Panc1 (cell line): ENCODE data around the gene OR2H1. TPM values are rescaled to one million over a fixed set of nuclear protein-coding genes. Genes with fewer than 3 reads are reported as not detected.

Source experiments
- ATAC-seq: fragments of 200-7000 bp; cut with Tn5 transposase; 2 replicates; pipeline ENCODE4 v1.9.1; 2020; ENCODE audit warnings: mild to moderate bottlenecking, moderate library complexity
- BruUV-seq: library from RNA; stranded (reverse); fragments of 400-500 nt; replicated peaks from 2 replicates; lab custom pipeline; 2021; lab: Mats Ljungman, UMichigan
- CTCF ChIA-PET: fragments of 300-600 bp; sonication (Branson Sonifier 250); formaldehyde crosslinking; loops from one replicate; lab custom pipeline; 2022; ENCODE audit warnings: antibody characterized with exemption; lab: Charles Lee
- POLR2A ChIA-PET: fragments of 300-600 bp; sonication (Branson Sonifier 250); formaldehyde crosslinking; loops from one replicate; lab custom pipeline; 2022; ENCODE audit warnings: antibody characterized with exemption; lab: Charles Lee
- DNase-seq: peaks from one replicate; pipeline ENCODE4 v3.0.0-alpha.2; 2010; ENCODE audit warnings: low read depth, low spot score
- H3K27ac ChIP-seq: 2 replicates; pipeline ENCODE4 v1.5.1; 2011; ENCODE audit warnings: mild to moderate bottlenecking, low read length, inconsistent platforms
- H3K27me3 ChIP-seq: fragments of 200-500 bp; sonication (Bioruptor generic); 2 replicates; pipeline ENCODE4 v1.6.0; 2014; ENCODE audit warnings: low read length, inconsistent platforms; ENCODE audit not compliant: control insufficient read depth, insufficient read depth
- H3K36me3 ChIP-seq: fragments of 200-500 bp; sonication (Bioruptor generic); 2 replicates; pipeline ENCODE4 v1.5.1; 2014; ENCODE audit warnings: inconsistent platforms, mild to moderate bottlenecking, low read length, moderate library complexity; ENCODE audit not compliant: control insufficient read depth, insufficient read depth
- H3K4me1 ChIP-seq: 2 replicates; pipeline ENCODE4 v1.5.1; 2011; ENCODE audit warnings: inconsistent platforms, mild to moderate bottlenecking, low read length, moderate library complexity; ENCODE audit not compliant: control insufficient read depth, insufficient read depth
- H3K4me3 ChIP-seq, 2 experiments: 2 replicates each; pipeline ENCODE4 v1.5.1; 2011 to 2012; ENCODE audit warnings: low read depth in 2 of 2, low read length in 2 of 2, mild to moderate bottlenecking in 2 of 2, inconsistent platforms in 1 of 2, moderate library complexity in 1 of 2
- H3K9me3 ChIP-seq: fragments of 200-500 bp; sonication (Bioruptor generic); 2 replicates; pipeline ENCODE4 v1.5.1; 2014; ENCODE audit warnings: low read depth, mild to moderate bottlenecking, inconsistent platforms, low read length, moderate library complexity; ENCODE audit not compliant: control insufficient read depth, insufficient read depth
- POLR2AphosphoS5 ChIP-seq: IDR thresholded peaks from 2 replicates; pipeline ENCODE4 v1.6.1; 2012; ENCODE audit warnings: mild to moderate bottlenecking, low read depth, low read length, moderate library complexity
- SIN3A ChIP-seq: IDR thresholded peaks from 2 replicates; pipeline ENCODE4 v1.6.1; 2012; ENCODE audit warnings: low read depth, mild to moderate bottlenecking, low read length, moderate library complexity, borderline replicate concordance; ENCODE audit not compliant: insufficient read depth
- TCF7L2 ChIP-seq: IDR thresholded peaks from 2 replicates; pipeline ENCODE4 v1.6.1; 2011; ENCODE audit warnings: mild to moderate bottlenecking, low read depth, low read length, inconsistent platforms
- in situ Hi-C: cut with HindIII; loops from 2 replicates; pipeline ENCODE4 v1.10.0; 2016; ENCODE audit warnings: low sequenced_read_pairs, low pct_unique_long_range_greater_than_20kb
- intact Hi-C: fragments of 100-400 bp; cut with micrococcal nuclease; formaldehyde crosslinking; loops from one replicate; pipeline ENCODE4 v1.10.0; 2022; ENCODE audit not compliant: unreplicated experiment
- total RNA-seq: library from RNA; stranded (reverse); gene quantifications from one replicate; pipeline ENCODE4 v1.2.1, GENCODE V29; 2021; ENCODE audit not compliant: unreplicated experiment
- TF ChIP-seq, protein P1 (sequence below): fragments of 450-650 bp; IDR thresholded peaks from 2 replicates; pipeline ENCODE4 v1.5.1; 2017; ENCODE audit warnings: mild to moderate bottlenecking
- TF ChIP-seq, protein P2 (sequence below), 2 experiments: IDR thresholded peaks; 2 replicates each; pipeline ENCODE4 v1.6.1; 2011 to 2012; ENCODE audit warnings: low read depth in 2 of 2, control low read depth in 1 of 2, low read length in 1 of 2, mild to moderate bottlenecking in 1 of 2, moderate library complexity in 1 of 2; ENCODE audit not compliant: insufficient read depth in 1 of 2

Gene OR2H1
- total RNA-seq, 1 experiment from 2014 or later, result not detected

DNA sequence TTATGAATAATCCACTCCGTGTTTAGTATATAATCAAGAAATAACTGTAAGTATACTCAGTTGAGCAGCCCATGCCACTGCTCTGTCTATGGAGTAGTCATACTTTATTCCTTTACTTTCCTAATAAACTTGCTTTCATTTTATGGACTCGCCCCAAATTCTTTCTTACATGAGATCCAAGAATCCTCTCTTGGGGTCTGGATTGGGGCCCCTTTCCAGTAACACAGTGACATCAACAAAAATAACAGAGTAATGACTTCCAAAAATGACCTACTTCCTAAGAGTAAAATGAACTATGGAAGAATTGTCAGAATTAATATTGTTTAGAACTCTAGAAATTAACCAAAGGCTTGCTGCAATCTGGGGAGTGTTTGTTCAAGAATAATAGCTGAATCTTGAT is 8.8 kb downstream of the OR2H1 start:
- CTCF ChIA-PET, result no interaction called here
- BruUV-seq, result no TSS peak
- H3K27ac ChIP-seq, result no peak overlapping the region

GRCh38 chr6:29466241-29466640 is 9.3 kb downstream of the OR2H1 start:
- Histone ChIP-seq H3K27ac (no peak overlapping the region), H3K36me3 (no peaks in the 10 kb centered on the region), H3K4me1 (no peaks in the 10 kb centered on the region), H3K4me3 (no peak overlapping the region), H3K9me3 (no peaks in the 10 kb centered on the region), H3K27me3 (peaks cover 11% of the 10 kb centered on the region)
- in situ Hi-C loops (no loop called here), intact Hi-C loops (no loop called here)
- BruUV-seq, result no TSS peak
- TF ChIP-seq SIN3A, result no peak
- TF ChIP-seq, protein P1, sequence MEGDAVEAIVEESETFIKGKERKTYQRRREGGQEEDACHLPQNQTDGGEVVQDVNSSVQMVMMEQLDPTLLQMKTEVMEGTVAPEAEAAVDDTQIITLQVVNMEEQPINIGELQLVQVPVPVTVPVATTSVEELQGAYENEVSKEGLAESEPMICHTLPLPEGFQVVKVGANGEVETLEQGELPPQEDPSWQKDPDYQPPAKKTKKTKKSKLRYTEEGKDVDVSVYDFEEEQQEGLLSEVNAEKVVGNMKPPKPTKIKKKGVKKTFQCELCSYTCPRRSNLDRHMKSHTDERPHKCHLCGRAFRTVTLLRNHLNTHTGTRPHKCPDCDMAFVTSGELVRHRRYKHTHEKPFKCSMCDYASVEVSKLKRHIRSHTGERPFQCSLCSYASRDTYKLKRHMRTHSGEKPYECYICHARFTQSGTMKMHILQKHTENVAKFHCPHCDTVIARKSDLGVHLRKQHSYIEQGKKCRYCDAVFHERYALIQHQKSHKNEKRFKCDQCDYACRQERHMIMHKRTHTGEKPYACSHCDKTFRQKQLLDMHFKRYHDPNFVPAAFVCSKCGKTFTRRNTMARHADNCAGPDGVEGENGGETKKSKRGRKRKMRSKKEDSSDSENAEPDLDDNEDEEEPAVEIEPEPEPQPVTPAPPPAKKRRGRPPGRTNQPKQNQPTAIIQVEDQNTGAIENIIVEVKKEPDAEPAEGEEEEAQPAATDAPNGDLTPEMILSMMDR, result no peak
- TF ChIP-seq POLR2AphosphoS5, result no peak
- no peak for TF ChIP-seq TCF7L2
- TF ChIP-seq, protein P2, sequence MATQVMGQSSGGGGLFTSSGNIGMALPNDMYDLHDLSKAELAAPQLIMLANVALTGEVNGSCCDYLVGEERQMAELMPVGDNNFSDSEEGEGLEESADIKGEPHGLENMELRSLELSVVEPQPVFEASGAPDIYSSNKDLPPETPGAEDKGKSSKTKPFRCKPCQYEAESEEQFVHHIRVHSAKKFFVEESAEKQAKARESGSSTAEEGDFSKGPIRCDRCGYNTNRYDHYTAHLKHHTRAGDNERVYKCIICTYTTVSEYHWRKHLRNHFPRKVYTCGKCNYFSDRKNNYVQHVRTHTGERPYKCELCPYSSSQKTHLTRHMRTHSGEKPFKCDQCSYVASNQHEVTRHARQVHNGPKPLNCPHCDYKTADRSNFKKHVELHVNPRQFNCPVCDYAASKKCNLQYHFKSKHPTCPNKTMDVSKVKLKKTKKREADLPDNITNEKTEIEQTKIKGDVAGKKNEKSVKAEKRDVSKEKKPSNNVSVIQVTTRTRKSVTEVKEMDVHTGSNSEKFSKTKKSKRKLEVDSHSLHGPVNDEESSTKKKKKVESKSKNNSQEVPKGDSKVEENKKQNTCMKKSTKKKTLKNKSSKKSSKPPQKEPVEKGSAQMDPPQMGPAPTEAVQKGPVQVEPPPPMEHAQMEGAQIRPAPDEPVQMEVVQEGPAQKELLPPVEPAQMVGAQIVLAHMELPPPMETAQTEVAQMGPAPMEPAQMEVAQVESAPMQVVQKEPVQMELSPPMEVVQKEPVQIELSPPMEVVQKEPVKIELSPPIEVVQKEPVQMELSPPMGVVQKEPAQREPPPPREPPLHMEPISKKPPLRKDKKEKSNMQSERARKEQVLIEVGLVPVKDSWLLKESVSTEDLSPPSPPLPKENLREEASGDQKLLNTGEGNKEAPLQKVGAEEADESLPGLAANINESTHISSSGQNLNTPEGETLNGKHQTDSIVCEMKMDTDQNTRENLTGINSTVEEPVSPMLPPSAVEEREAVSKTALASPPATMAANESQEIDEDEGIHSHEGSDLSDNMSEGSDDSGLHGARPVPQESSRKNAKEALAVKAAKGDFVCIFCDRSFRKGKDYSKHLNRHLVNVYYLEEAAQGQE (IDR thresholded peaks at IDR 0.05; ENCODE audit: insufficient read depth in 1 of 2, low read depth in 2 of 2, low read length in 1 of 2), result no peak
- POLR2A ChIA-PET, result no interaction called here
- DNase-seq, result no peak
- CTCF ChIA-PET, result no interaction called here
- no peak for ATAC-seq

More for the DNA sequence above, 8.8 kb downstream of the OR2H1 start:
- DNase-seq (no peak), ATAC-seq (no peak)
- H3K4me3 ChIP-seq, result no peak overlapping the region
- H3K36me3 ChIP-seq, result no peaks in the 10 kb centered on the region
- TF ChIP-seq, protein P1, result no peak
- TF ChIP-seq, protein P2 (IDR thresholded peaks at IDR 0.05; ENCODE audit: insufficient read depth in 1 of 2, low read depth in 2 of 2, low read length in 1 of 2), result no peak
- TF ChIP-seq TCF7L2 (no peak), POLR2AphosphoS5 (no peak), SIN3A (no peak)
- H3K27me3 ChIP-seq, result peaks cover 12% of the 10 kb centered on the region
- in situ Hi-C loops (no loop called here), intact Hi-C loops (no loop called here)
- no peaks in the 10 kb centered on the region for H3K9me3 ChIP-seq
- H3K4me1 ChIP-seq, result no peaks in the 10 kb centered on the region
- POLR2A ChIA-PET, result no interaction called here
